HL-60 (cell line): Measurements from ENCODE around the gene TTC39B.

Source experiments
- DNase-seq, 2 experiments: peaks; one replicate each; pipeline ENCODE4 v3.0.0-alpha.2; 2010 to 2020; ENCODE audit warnings: low read depth in 1 of 2, low spot score in 1 of 2
- H3K27ac ChIP-seq: fragments of 250-450 bp; sonication (Bioruptor Pico); replicated peaks from 2 replicates; pipeline ENCODE4 v1.5.1; 2020; ENCODE audit warnings: mild to moderate bottlenecking, moderate library complexity
- H3K27me3 ChIP-seq: fragments of 250-450 bp; sonication (Bioruptor Pico); 2 replicates; pipeline ENCODE4 v1.5.1; 2021; ENCODE audit warnings: mild to moderate bottlenecking, moderate library complexity; ENCODE audit not compliant: insufficient read depth, poor library complexity, severe bottlenecking
- H3K4me3 ChIP-seq: replicated peaks from 2 replicates; pipeline ENCODE4 v1.5.1; 2011; ENCODE audit warnings: mild to moderate bottlenecking, control low read depth, low read length; ENCODE audit not compliant: insufficient read depth
- CTCF ChIP-seq: IDR thresholded peaks from one replicate; pipeline ENCODE4 v1.5.1; 2011; ENCODE audit warnings: low read length, control low read depth, inconsistent platforms; ENCODE audit not compliant: insufficient read depth
- GABPA ChIP-seq: IDR thresholded peaks from 2 replicates; pipeline ENCODE4 v1.6.1; 2012; ENCODE audit warnings: low read depth
- POLR2AphosphoS5 ChIP-seq: IDR thresholded peaks from 2 replicates; pipeline ENCODE4 v1.6.1; 2012; ENCODE audit warnings: low read depth
- REST ChIP-seq: IDR thresholded peaks from 2 replicates; pipeline ENCODE4 v1.6.1; 2012; ENCODE audit warnings: low read depth; ENCODE audit not compliant: insufficient replicate concordance
- SPI1 ChIP-seq: IDR thresholded peaks from 2 replicates; pipeline ENCODE4 v1.6.1; 2012; ENCODE audit warnings: low read depth, mild to moderate bottlenecking, borderline replicate concordance

The TTC39B gene

GRCh38 chr9:15289603-15290002, 17.4 kb downstream of the TTC39B start:
- no peaks in the 10 kb centered on the region for H3K27me3 ChIP-seq
- H3K27ac ChIP-seq: no peak overlapping the region
- H3K4me3 ChIP-seq: no peak overlapping the region
- TF ChIP-seq CTCF (no peak), GABPA (no peak), REST (no peak), SPI1 (no peak), POLR2AphosphoS5 (no peak)
- DNase-seq: no peak

GRCh38 chr9:15287309-15287708, 19.7 kb downstream of the TTC39B start:
- no peak overlapping the region for H3K4me3 ChIP-seq
- no peak overlapping the region for H3K27ac ChIP-seq
- no peak for DNase-seq
- TF ChIP-seq SPI1 (no peak), GABPA (no peak), POLR2AphosphoS5 (no peak)
- H3K27me3 ChIP-seq: no peaks in the 10 kb centered on the region

- H3K27ac ChIP-seq: no peak overlapping the region
- H3K4me3 ChIP-seq: no peak overlapping the region
- no peak for TF ChIP-seq CTCF
- TF ChIP-seq GABPA: no peak
- no peak for TF ChIP-seq POLR2AphosphoS5
- no peak for TF ChIP-seq SPI1
- TF ChIP-seq REST: no peak
- no peak for DNase-seq
- H3K27me3 ChIP-seq: no peaks in the 10 kb centered on the region
These were observed 20.7 kb downstream of the TTC39B start for GRCh38 chr9:15286161-15286821.

DNA sequence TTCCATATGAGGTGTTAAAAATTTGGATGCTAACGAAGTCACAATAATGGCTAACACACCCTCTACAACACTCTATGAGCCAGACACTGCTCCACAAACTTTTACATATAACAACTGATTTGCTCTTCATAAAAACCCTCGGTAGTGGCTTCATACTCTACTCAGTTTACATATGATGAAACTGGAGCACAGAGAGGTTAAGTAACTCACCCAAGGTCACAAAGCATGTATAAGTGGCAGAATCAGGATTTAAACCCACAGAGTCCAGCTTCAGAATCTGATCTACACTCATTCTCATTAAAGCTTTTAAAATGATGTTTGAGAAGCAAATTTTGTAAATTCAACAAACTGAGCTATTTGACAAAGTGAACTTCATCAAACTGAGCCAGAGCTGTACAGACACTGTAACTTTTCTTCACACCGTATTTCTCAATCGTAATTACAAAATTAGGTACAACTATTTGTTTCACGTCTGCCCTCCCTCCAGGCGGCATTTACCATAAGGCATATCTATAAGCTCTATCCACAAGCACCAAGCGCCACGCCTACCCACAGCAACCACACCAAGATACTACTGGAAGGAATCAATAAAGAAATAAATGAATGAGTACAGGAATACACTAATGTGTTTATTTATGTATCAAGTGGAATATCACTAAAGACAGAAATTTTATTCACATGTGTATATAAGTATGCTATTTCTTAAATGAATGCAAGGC, 24.3 kb downstream of the TTC39B start:
- Histone ChIP-seq H3K4me3 (no peak overlapping the region), H3K27me3 (no peaks in the 10 kb centered on the region), H3K27ac (no peak overlapping the region)
- TF ChIP-seq GABPA: no peak
- no peak for DNase-seq
